GM19099 (cell line): ENCODE measurements around the gene ZNF485.
A peak's percentile ranks its signal among the peaks of the same experiment; 100 is the strongest.

Experiments
- POLR2A ChIP-seq: IDR thresholded peaks from 3 replicates; pipeline ENCODE4 v1.6.1; 2011; ENCODE audit warnings: low read depth; ENCODE audit not compliant: insufficient read length; ENCODE audit errors: extremely low read depth

Gene ZNF485

DNA sequence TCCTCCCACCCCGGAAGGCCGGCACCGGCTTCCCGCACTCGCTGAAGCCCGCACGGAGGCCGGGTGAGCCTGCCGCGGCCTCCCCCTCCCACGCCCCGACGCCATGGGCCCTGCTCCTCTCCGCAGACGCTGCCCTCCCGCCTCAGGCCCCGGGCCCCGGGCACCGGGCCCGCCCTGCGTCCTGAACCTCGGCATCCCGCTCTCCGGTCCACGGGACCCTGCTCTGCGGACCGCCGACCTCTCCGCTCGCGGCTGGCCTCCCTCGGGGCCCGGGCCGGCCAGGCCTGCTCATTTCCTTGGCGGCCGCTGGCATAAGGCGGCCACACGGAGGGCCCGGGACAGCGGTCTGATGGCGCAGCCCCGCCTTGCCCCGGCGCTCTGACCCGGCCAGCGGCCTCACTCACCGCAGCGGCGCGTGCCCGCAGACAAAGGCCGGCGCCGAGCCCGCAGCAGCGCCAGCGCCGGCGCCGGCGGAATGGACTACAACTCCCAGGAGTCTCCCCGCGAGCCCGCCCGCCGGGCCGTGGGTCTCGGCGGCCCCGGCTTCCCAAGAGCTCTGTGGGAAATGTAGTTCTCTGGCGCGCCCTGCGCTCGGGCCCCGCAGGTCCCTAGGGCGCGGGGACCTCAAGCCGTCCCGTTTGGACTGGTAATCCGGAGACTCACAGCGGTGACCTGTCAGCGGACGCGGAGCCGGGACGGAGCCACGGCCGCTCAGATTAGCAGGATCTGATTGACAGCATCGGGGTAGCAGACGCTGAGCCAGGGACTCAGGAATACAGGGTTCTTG, 42.4 kb downstream of the ZNF485 start, which contains the start of gene ZNF32:
Gene ZNF32 (minus strand): TSS at position 484 of the 787 bp plus-strand sequence. CDS start 2,748 bp downstream, outside the sequence.
- peak; percentile 62 for TF ChIP-seq POLR2A

GRCh38 chr10:43649185-43649523, 42.9 kb downstream of the ZNF485 start:
- no peak for TF ChIP-seq POLR2A

- no peak for TF ChIP-seq POLR2A
Measured at GRCh38 chr10:43653746-43654145, 47.5 kb downstream of the ZNF485 start.

DNA sequence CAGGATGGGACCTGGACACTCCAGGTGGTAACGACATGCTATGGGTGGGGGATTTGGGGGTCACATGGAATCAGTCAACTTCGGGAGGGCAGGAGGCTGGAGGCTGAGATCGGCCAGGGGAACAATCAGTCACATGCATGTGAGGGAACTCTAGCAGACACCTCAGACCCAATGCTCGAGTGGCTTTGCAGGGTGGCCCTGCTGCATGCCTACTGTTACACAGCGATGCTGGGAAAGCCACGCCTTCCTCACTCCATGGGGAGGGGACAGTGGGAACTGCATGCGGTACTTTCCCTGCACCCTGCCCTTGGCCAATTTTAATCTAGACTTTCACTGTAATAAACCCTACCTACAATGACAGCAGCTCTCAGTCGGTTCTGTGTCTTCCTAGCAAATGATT, 49.1 kb downstream of the ZNF485 start:
- TF ChIP-seq POLR2A: no peak

GRCh38 chr10:43658227-43658626, 52.0 kb downstream of the ZNF485 start:
- no peak for TF ChIP-seq POLR2A

GRCh38 chr10:43665054-43665453, 58.8 kb downstream of the ZNF485 start:
- TF ChIP-seq POLR2A: no peak

GRCh38 chr10:43666552-43666951, 60.3 kb downstream of the ZNF485 start:
- TF ChIP-seq POLR2A: no peak

- TF ChIP-seq POLR2A: no peak
Measured at GRCh38 chr10:43667317-43667731, 61.1 kb downstream of the ZNF485 start.
